ENCODE results near the gene FLG. TPM values are rescaled to one million over a fixed set of nuclear protein-coding genes. Genes with fewer than 3 reads are reported as not detected.

The FLG gene
- total RNA-seq, 1 donor from 2014 or later, result not detected

GRCh38 chr1:152356736-152357135 lies 31.7 kb upstream of the FLG start:
- no peak overlapping the region for H3K4me3 Mint-ChIP-seq (ENCODE audit: unreplicated experiment)
- H3K27ac Mint-ChIP-seq (ENCODE audit: unreplicated experiment), result no peak overlapping the region
- no peaks in the 10 kb centered on the region for H3K27me3 Mint-ChIP-seq (ENCODE audit: unreplicated experiment)
- DNase-seq (ENCODE audit: extremely low spot score, unreplicated experiment), result no peak
- TF ChIP-seq CTCF (IDR thresholded peaks at IDR 0.05), result no peak
- H3K4me1 Mint-ChIP-seq (ENCODE audit: unreplicated experiment), result no peaks in the 10 kb centered on the region
- H3K9me3 Mint-ChIP-seq (ENCODE audit: unreplicated experiment), result peaks cover 30% of the 10 kb centered on the region
- H3K36me3 Mint-ChIP-seq (ENCODE audit: unreplicated experiment), result no peaks in the 10 kb centered on the region

- H3K4me3 Mint-ChIP-seq (ENCODE audit: unreplicated experiment), result no peak overlapping the region
- peaks cover 18% of the 10 kb centered on the region for H3K9me3 Mint-ChIP-seq (ENCODE audit: unreplicated experiment)
- DNase-seq (ENCODE audit: extremely low spot score, unreplicated experiment), result no peak
- no peak overlapping the region for H3K27ac Mint-ChIP-seq (ENCODE audit: unreplicated experiment)
- no peaks in the 10 kb centered on the region for H3K36me3 Mint-ChIP-seq (ENCODE audit: unreplicated experiment)
- peaks cover 5% of the 10 kb centered on the region for H3K27me3 Mint-ChIP-seq (ENCODE audit: unreplicated experiment)
- H3K4me1 Mint-ChIP-seq (ENCODE audit: unreplicated experiment), result no peaks in the 10 kb centered on the region
- TF ChIP-seq CTCF (IDR thresholded peaks at IDR 0.05), result no peak
These were observed 24.6 kb upstream of the FLG start for GRCh38 chr1:152349611-152350010.

- DNase-seq (ENCODE audit: extremely low spot score, unreplicated experiment), result no peak
- peaks cover 10% of the 10 kb centered on the region for H3K9me3 Mint-ChIP-seq (ENCODE audit: unreplicated experiment)
- H3K36me3 Mint-ChIP-seq (ENCODE audit: unreplicated experiment), result no peaks in the 10 kb centered on the region
- H3K4me3 Mint-ChIP-seq (ENCODE audit: unreplicated experiment), result no peak overlapping the region
- H3K27me3 Mint-ChIP-seq (ENCODE audit: unreplicated experiment), result peaks cover 5% of the 10 kb centered on the region
- no peaks in the 10 kb centered on the region for H3K4me1 Mint-ChIP-seq (ENCODE audit: unreplicated experiment)
- no peak for TF ChIP-seq CTCF (IDR thresholded peaks at IDR 0.05)
- H3K27ac Mint-ChIP-seq (ENCODE audit: unreplicated experiment), result no peak overlapping the region
These were observed 23.4 kb upstream of the FLG start for GRCh38 chr1:152348447-152348846.

GRCh38 chr1:152347116-152347728 lies 22.2 kb upstream of the FLG start:
- no peaks in the 10 kb centered on the region for H3K36me3 Mint-ChIP-seq (ENCODE audit: unreplicated experiment)
- no peaks in the 10 kb centered on the region for H3K9me3 Mint-ChIP-seq (ENCODE audit: unreplicated experiment)
- no peaks in the 10 kb centered on the region for H3K4me1 Mint-ChIP-seq (ENCODE audit: unreplicated experiment)
- no peak overlapping the region for H3K27ac Mint-ChIP-seq (ENCODE audit: unreplicated experiment)
- H3K4me3 Mint-ChIP-seq (ENCODE audit: unreplicated experiment), result no peak overlapping the region
- DNase-seq (ENCODE audit: extremely low spot score, unreplicated experiment), result no peak
- peak; percentile 64 for TF ChIP-seq CTCF (IDR thresholded peaks at IDR 0.05)
- H3K27me3 Mint-ChIP-seq (ENCODE audit: unreplicated experiment), result peaks cover 5% of the 10 kb centered on the region

GRCh38 chr1:152344438-152344837 lies 19.4 kb upstream of the FLG start:
- H3K27me3 Mint-ChIP-seq (ENCODE audit: unreplicated experiment), result peaks cover 5% of the 10 kb centered on the region
- no peak overlapping the region for H3K4me3 Mint-ChIP-seq (ENCODE audit: unreplicated experiment)
- no peak overlapping the region for H3K27ac Mint-ChIP-seq (ENCODE audit: unreplicated experiment)
- TF ChIP-seq CTCF (IDR thresholded peaks at IDR 0.05), result no peak
- no peaks in the 10 kb centered on the region for H3K36me3 Mint-ChIP-seq (ENCODE audit: unreplicated experiment)
- DNase-seq (ENCODE audit: extremely low spot score, unreplicated experiment), result no peak
- H3K9me3 Mint-ChIP-seq (ENCODE audit: unreplicated experiment), result no peaks in the 10 kb centered on the region
- H3K4me1 Mint-ChIP-seq (ENCODE audit: unreplicated experiment), result no peaks in the 10 kb centered on the region
